Stimulated activated CD4-positive, alpha-beta T cell treated with anti-CD3 and anti-CD28 coated beads, TNF-alpha, amount 100 ng/mL, for 1 hour (primary cell): ENCODE data around the gene SLC25A25.
A peak's percentile ranks its signal among the peaks of the same experiment; 100 is the strongest.
"Not testable (repeated sequence)": the region's sequence is repeated elsewhere in the genome, so short reads cannot be mapped to it uniquely, and the experiment has no call there.

Experiments
- DNase-seq, 3 donors: peaks; one replicate each; pipeline ENCODE4 v3.0.0-alpha.2; 2020; ENCODE audit warnings: low read depth in 3 of 3, low spot score in 1 of 3

Gene SLC25A25

DNA sequence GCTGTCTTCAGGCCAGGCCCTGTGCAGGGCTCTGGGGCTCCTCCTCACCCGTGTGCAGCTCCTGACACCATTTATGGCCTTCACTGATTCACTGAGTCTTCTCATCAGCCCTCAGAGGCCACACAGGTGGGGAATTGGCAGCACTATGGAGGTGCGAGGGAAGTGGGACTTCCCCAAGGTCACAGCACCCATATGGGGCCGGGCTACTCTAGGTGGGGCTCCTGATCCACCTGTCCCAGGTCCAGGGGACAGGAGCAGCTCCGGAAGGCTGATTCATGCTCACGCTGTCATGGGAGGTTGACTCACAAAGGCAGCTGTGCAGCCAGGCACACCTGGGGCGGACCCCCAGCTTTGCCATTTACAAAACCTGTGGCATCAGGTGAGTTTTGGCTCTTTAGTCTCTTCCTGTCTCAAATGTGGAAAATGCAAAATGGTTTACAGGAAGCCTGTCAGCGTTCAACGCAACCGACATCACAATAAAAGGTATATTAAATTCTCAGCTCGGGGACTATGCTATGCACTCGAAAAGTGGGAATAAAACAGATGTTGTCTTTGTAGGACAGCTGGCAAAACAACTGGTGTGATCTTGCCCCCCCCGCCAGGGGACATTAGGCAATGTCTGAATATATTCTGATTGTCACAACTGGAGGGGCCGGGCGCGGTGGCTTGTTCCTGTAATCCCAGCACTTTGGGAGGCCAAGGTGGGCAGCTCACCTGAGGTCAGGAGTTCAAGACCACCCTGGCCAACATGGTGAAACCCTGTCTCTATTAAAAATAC is 15.9 kb upstream of the SLC25A25 start:
- no peak for DNase-seq

DNA sequence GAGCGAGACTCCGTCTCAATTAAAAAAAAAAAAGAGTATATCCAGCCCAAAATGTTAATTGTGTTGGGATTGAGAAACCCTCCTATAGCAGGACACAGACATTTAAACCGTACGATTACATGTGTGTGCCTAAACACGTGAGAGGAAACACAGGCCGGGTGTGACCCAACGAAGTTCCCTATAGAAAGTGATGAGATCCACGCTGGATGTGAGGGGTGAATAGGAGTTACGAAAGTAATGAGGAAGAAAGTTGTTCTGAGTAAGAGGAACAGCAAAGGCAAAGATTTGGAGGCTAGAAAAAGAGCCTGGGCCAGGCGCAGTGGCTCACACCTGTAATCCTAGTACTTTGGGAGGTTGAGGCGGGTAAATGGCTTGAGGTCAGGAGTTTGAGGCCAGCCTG is 14.5 kb upstream of the SLC25A25 start:
- no peak for DNase-seq

DNA sequence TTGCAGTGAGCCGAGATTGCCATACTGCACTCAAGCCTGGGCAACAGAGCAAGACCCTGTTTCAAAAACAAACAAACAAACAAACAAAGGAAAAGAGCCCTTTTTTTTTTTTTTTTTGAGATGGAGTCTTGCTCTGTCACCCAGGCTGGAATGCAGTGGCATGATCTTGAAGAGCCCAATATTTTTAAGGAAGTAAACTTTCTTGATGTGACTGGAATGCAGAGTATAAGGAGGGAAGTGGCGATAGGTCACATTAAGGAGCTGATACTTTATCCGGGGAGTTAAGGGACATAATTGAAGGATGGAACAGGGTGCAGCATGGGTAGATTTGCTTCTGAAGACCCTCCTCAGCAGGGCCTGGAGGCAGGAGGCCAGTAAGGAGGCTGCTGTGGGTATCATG is 13.9 kb upstream of the SLC25A25 start:
- no peak for DNase-seq

DNA sequence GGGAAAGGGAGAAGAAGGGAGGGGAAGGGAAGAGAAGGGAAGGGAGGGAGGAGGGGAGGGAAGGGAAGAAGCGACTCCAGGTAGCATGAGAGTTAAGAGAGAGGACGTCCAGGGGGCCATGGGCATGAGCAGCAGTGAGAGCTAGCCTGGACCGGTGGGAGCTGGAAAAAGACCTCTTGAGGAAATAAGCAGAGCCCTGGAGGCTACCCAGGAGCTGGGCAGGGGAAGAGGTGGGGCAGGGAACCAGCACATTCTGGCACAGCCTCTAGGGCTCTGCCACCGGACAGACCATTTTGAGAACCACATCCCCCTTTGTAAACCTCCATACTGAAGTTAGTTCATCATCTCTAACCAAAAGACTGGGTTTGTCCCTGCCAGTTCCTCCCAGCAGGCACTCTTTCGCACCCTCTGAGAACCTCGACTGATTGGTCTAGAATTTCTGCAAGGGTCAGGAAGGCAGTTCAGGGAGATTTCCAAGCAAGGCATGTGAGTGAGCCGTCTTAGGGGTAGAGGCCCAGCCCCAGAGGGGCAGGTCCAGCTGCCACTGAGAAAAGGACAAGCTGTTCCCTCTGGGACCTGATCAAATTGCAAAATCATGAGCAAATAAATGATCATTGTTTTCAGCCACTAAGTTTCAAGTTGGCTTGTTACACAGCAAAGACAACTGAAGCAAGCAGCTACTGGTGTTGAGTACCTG is 12.5 kb upstream of the SLC25A25 start:
- DNase-seq = no peak

DNA sequence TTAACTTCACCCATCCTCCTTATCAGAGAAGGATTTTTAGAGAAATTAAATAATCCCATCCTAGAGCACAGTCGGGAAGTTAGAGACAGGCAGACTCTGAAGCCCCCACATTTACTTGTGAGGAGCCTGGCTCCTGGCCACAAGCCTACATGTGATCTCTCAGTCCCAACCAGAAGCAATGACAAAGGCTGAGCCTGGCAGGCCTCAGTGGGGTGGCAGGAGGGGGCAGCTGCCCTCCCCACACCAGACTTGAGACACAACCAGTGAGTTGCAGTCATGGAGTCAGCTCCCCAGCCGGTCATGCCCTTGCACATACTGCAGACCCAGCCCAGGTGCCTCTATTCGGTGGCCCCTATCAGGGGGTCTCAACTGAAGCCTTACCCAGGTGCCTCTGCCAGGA is 11.9 kb upstream of the SLC25A25 start:
- DNase-seq = no peak

DNA sequence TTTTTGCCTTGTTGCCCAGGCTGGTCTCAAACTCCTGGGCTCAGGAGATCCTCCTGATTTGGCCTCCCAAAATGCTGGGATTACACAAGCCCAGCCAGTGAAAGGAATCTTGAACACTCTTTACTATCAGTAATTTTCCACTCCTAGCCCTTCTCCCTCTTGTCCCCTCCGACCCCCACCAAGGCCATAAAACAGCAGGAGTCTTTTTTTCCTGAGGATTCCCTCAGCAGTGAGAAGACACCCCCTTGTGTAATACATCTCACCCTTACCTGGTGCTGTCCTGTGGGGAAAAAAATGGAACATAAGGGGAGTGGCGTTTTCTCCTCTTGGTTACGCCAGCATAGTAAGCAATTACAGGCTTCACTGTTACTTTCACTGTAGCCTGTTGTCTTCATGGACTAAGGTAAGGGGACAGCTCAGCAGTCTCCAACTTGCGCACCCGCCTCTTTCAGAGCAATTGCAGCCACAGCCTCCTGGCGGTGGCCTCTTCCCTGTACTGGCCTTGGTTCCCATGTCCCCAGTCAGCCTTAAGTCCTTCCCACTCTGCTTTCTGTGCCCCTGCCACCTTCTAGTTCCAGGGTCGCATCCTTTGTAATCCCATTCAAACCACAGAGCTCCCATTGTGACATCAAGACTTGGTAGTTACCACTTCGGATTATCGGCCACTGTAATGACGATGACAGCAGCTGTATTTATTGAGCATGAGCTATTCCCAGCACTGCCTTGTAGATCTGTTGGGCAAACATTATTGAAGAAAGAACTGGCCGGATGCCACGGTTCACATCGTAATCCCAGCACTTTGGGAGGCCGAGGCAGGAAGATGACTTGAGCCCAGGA is 10.9 kb upstream of the SLC25A25 start:
- no peak for DNase-seq

DNA sequence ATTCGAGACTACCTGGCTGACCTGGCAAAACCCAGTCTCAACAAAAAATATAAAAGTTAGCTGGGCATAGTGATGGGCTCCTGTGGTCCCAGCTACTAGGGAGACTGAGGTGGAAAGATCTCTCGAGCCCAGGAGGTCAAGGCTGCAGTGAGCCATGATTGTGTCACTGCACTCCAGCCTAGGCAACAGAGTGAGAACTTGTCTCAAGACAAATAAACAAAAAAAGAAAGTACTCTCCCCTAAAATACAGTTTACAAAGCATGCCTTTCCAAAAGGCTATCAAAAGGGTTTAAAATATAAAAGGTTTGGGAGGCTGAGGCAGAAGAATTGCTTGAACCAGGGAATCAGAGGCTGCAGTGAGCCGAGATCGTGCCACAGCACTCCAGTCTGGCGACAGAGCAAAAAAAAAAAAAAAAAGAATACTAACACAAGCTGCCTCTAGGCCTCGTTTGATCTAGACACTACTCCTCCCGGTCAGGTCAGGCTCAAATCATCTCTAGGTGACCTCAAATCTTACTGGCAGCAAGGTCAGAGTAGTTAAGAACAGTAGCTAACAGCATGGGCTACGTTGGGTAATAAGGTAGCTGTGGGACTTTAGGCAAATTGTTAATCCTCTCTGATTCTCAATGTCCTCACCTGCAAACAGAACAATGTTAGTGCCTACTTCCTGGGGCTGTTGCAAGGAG is 10.2 kb upstream of the SLC25A25 start:
- DNase-seq = no peak

DNA sequence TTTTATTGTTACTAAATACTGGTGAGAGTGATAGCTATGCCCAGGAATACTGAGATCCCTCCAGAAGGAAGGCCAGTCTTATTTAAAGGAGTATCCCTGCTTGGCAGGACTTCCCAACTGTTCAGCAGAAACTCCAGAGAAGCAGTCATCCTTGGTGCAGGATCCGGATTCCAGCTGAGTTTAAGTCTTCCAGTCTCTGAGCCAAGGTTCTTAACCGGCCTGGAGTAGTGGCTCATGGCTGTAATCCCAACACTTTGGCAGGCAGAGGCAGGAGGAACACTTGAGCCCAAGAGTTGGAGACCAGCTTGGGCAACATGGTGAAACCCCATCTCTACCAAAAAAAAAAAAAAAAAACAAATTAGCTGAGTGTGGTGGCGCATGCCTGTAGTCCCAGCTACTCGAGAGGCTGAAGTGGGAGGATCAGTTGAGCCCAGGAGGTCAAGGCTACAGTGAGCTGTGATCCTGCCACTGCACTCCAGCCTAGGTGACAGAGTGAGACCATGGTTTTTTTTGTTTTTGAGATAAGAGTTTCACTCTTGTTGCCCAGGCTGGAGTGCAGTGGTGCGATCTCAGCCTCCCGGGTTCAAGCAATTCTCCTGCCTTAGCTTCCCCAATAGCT is 8.6 kb upstream of the SLC25A25 start:
- DNase-seq = no peak

DNA sequence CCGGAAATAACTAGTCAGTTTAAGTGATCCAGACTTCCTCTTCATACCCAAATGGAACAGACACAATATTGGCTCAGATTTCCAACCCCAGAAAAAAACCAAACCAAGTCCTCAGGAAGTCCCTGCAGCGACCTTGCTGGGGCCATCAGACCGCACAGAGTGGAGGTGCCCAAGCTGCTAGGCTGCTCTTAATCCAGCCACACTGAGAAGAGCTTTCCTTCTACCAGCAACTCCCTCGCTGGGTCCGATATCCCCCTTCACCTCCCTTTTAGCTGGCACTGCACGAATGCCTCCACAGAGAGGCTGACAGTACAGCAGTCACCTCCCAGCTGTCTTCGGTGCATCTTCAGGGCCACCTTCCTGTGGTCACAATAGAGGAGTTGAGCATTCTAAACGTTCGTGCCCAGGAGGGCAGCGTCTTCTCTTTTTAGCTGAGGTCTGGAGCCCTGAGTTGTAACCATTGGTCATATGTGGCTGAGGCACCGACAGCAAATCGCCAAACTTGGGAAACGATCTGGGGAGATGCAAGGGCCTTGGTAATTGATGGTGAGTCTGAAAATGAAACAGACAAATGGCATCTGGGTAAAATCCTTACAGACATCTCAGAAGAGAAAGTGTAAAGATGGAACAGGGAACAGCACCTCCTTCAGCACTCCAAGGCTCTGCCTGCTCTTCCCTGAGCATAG is 6.6 kb upstream of the SLC25A25 start:
- no peak for DNase-seq

DNA sequence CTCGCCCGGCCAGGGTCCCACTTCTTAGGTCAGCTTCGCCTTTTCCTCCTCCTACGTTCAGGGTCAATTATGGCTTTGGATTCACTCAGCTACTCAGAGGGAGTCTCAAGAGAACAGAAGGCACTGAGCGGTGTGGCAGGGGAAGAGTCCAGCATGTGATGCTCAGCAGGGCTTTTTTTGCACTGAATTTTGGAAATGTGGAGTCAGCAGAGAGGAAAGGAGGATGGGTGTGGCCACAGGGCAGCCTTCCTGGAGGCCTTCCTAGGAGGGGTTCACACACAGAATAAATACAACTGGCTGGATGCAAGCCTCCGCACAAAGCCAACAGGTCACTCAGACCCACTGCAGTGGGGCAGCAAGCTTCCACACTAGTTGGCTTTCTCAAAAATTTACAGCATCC is 5.8 kb upstream of the SLC25A25 start:
- DNase-seq = no peak

DNA sequence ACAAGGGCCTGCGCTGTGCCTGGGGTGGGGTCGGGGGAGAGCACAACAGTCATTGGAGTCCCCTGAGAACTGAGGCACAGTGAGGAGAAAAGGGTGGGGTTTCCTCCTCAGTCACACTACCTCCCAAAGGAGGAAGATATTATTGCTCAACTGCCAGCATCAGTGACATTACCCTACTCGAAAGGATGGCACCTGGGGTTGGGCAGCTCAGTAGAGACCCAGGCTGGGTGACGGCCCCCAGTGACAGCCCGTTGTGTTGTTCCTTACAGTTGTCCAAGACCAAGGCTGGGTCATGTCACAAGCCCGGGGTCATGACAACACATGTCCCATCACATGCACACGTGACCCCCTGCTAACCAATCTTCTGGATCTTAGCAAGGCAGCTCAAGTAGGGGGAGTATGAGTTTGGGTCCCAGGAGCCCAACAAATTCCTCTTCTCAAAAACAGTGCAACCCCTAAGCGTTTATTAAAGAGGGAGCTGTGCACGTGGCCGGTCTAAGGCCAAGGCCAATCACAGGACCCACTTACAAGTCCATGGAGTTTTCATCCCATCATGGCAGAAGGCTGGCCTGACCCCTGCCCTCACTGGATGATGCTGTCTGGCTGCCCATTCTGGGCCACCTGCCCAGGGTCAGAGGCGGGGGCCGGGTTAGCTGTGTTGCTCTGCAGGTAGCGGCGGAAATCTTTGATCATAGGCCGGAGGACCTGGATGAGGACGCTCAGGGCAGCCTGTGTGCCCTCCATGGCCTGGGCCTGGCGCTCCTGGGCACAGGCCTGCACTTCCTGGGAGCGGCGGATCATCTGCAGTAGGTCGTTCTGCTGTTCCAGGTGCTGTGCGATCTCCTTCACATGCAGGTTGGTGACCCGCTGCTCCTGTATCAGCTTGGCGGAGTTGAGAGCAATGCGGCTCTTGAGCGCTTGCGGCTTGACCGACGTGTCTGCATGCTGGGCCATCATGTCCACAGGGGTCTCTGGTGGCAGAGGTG is 4.9 kb upstream of the SLC25A25 start:
- no peak for DNase-seq

DNA sequence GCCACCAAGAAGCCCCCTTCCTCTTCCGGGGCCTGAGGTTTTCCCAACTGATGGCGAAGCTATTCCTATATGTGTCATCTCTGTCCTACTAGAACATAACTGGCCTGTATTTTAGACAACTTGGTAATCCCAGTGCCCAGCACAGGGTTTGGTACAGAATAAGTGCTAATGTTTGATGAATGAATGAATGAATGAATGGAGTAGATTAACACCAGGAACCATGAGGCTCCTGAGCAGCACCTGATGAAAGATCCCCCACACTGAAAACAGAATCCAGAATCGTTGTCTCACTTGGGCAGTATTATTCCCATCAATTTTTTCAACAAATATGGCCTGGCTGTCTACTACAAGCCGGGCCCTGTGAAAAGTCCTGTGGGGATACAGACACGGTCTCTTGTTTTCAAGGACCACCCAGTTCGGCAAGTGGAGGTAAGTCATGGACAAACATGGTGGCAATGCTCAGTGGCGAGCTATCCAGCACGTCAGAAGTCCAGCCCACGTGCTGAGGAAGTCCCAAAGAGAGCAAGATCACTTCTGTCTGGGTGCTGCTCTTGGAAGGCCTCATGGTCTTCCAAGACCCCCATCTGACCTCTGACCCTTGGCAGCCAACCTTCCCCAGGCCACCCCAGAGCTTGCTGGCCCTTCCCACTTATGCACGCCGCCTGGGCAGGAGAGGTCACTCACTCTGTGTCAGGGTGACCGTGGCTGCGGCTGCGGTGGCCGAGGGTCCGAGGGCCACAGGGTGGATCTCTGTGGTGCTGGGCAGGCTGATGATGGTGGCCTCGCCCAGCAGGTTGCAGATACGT is 1.9 kb upstream of the SLC25A25 start:
- DNase-seq = no peak

DNA sequence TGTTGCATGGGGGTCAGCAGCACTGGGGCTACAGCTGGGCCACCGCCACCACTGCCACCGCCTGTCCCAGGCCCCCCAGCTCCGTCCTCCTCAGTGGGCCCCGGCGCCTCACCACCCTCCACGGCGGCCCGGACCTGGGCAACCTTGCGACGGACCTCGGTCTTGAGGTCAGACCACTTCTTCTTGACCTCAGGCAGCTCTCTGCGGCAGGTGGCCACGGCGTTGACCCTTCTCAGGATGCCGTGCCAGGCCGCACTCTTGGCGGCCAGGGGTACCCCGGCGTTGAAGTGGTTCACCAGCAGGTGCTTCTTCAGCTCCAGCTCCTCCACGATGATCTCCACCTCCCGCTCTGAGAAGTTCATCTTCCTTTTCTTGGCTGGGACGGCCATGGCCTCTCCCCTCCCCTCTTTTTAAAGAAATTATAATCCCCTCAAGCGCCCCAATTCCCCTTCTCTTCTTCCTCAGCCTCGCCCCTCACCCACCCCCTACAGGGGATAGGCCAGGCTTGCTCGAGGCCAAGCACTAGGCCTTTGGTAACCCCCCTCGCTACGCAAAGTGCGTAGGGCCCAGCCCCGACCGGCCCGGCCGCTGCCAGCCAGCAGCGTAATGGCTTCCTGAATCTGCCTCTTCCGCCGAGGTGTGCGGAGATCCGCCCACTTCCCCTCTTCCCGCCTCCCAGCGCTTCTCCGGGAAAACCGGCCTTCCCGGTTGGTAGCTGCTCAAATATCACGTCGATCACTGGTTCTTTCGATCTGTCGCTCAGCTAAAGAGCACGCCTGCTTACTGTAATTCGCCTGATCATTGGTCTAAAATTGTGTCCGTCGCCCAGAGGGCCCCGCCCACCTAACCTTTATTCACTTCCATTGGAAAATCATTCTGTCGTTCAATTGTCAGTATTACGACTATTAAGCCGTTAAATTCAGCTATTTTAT is 1.1 kb upstream of the SLC25A25 start, which contains the start of gene NAIF1:
Gene NAIF1, minus strand, starts transcription at position 608 of the 932 bp plus-strand sequence. Its CDS starts 219 bp downstream, at position 389.
- peak; percentile 91 to 93 (median 92) for DNase-seq

DNA sequence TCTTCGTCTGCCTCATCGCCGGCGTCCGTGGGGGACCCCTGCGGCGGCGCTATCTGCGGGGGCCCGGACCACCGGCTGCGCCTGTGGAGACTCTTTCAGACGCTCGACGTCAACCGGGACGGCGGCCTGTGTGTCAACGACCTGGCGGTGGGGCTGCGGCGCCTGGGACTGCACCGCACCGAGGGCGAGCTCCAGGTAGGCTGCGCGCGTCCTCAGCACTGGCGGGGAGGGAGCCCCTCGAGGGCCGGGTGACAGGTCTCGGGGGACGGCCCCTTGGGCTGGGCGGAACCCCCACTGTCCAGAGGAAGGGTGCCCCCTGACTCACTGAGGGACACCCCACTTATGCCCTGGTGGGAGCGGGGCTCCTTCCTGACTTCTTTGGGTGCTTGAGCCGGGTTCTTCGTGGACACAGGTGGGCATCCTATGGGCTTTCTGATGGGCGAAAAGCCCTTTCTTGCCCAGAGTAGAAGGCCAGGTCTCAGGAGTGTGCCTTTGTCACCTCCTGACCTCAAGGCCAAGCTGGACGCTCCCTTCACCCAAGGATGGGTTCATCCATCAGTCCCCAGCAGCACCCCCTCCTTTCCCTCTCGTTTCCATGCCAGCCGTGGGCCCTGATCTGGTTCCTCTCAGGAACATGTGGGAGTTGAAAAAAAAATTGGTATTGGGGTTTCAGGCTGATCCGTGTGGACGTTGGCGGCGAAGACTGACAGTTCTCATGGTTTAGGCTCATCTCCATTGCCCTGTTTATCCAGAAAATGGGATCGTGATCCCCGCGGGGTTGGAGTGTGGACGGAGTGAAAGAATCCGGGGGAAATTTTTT is 564 bp downstream of the SLC25A25 start:
- peak in 1 of 3 donors; percentile 19 for DNase-seq

DNA sequence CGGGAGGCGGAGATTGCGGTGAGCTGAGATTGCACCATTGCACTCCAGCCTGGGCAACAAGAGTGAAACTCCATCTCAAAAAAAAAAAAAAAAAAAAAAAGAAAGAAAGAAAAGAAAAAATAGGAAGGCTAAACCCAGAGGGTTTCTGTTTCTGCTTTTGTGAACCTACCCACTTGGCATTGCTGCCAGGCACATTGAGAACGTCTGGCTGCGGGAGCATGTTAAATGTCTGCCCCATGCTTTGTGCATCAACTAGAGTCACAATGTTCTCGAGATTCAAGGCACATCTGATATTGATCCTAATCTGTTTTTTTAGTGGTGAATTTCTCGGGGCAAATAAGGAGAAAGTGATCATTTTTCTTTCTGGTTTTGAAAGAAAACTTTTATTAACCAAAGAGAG is 2.8 kb downstream of the SLC25A25 start:
- DNase-seq = no peak

DNA sequence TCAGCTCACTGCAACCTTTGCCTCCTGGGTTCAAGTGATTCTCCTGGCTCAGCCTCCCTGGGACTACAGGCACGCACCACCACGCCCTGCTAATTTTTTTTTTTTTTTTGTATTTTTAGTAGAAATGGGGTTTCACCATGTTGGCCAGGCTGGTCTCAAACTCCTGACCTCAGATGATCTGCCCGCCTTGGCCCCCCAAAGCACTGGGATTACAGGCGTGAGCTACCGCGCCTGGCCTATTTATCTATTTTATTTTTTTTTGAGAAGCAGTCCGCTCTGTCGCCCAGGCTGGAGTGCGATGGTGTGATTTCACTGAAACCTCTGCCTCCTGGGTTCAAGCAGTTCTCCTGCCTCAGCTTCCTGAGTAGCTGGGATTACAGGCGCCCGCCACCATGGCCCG is 3.4 kb downstream of the SLC25A25 start:
- not testable (repeated sequence) for DNase-seq
